GM18526 (cell line): Measurements from ENCODE around the gene RERG.

Source experiments
- POLR2A ChIP-seq: IDR thresholded peaks from 3 replicates; pipeline ENCODE4 v1.6.1; 2011; ENCODE audit not compliant: insufficient read length; ENCODE audit errors: extremely low read depth

RERG gene

DNA sequence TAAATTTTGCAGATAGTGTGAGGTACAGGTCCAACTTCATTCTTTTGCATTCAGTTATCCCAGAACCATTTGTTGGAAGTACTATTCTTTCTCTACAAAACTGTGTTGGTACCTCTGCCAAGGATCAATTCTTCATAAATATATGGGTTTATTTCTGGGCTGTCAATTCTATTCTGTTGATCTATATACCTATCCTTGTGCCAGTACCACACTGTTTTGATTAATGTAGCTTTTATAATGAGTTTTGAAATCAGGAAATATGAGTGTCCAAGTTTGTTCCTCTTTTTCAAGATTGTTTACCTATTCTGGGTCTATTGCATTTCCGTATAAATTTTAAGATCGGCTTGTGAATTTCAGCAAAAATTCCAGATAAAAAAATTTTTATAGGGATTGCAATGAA, 48.1 kb downstream of the RERG start:
- TF ChIP-seq POLR2A, result no peak

DNA sequence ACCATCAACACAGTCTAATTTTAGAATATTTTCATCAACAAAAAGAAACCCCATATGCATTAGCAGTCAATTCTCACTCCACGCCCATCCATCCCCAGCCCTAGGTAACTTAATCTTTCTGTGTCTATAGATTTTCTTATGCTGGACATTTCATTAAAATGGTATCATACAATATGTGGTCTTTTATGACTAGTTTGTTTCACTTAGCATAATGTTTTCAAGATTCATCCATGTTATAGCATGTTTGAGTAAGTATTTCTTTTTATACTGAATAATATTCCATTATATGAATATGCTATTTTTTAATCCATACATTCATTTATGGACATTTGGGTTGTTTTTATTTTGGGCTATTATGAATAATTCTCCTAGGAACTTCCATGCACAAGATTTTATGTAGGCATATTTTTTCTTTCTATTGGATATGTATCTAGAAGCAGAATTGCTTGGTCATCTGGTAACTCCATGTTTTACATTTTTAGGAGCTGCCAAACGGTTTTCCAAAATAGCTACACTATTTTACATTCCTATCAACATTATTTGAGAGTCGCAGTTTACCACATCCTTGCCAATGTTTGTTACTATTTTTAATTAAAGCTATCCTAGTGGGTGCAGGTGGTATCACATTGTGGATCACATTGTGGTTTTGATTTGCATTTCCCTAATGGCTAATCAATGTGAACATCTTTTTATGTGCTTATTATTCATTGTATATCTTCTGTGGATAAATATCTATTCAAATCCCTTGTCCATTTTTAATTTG, 49.0 kb downstream of the RERG start:
- no peak for TF ChIP-seq POLR2A

DNA sequence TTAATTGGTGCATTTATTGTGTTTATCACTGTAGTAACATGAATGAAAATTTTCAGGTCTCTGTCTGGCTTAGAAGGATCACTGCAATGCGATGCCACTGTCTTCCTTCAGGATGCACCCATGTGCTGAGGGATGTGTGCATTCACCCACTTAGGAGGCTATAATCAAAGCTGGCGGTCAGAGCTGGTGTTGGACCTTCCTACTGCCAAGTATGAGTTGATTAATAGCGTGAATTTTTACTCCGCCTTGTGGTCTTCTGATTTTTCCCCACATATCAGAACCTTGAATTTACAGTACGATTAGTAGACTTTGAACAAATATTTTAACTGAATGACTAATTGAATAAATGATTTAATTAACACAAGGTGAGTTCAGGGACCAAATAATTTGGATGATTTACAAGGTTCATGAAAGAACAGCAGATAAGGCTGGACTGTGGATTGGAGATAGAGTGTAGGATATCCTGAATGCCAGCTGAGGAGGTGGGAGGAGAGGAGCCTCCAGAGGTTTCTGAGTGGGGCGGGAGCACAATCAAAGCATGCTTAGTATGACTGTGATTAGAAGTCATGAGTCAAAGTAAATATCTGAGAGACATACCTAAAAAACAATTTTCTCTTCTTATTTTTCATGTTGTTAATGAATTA, 50.1 kb downstream of the RERG start:
- no peak for TF ChIP-seq POLR2A

DNA sequence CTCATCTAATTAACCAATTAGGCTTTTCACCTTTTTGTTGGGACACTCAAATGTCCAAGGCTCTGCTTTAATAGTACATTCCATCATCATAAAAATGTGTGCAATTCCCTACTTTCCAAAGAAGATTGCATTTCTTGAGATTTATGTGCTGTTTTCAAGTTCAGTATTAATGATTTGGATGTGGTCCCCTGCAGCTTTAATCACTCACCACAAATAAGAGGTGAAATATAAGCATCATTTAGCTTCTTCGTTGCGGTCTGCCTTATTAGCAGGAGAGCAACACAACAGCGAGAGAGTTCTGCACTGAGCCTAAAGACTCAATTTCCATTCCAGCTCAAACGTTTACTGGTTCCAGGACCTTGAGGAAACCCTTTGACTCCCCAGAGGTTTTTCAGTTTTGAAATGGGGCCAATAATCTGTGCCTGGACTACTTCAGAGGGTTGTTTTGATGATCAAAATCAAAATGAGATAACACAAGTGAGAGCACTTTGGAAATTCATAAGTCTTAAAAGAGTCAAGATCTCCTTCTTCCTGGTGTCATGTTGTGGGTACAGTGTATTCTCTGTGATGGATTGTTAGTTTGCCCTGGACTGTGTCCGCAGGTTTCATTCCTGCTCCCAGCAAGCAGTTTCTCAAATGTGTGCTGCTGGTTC, 53.1 kb downstream of the RERG start:
- TF ChIP-seq POLR2A, result no peak

DNA sequence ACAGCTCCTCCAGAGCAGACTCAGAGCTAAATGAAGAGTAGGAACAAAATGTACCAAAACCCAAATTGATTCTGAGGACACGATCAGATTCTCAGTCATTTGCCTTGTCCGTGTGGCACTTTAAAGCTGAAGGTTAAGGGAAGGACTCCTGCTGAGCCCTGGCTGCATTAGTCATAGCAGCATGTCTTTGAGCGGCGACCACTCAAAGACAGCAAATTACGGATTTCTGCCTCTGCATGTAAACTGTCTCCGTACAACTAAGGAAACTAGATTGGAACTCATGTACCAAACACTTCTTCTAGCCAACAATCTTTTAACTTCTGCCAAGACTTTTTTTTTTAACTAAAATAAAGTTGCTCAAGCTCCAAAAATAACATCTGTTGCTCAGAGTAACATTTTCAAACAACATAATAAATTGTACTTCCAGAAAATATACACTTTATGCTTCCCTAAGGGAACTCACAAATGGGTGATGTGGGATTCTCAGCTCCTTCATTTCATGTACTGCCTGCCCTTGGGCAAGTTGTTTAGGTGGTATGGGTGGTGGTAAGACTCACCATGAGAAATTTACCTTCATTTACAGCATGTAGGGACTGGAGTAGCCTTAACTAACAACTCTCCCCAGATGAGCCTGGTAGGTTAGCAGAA, 56.1 kb downstream of the RERG start:
- TF ChIP-seq POLR2A, result no peak

DNA sequence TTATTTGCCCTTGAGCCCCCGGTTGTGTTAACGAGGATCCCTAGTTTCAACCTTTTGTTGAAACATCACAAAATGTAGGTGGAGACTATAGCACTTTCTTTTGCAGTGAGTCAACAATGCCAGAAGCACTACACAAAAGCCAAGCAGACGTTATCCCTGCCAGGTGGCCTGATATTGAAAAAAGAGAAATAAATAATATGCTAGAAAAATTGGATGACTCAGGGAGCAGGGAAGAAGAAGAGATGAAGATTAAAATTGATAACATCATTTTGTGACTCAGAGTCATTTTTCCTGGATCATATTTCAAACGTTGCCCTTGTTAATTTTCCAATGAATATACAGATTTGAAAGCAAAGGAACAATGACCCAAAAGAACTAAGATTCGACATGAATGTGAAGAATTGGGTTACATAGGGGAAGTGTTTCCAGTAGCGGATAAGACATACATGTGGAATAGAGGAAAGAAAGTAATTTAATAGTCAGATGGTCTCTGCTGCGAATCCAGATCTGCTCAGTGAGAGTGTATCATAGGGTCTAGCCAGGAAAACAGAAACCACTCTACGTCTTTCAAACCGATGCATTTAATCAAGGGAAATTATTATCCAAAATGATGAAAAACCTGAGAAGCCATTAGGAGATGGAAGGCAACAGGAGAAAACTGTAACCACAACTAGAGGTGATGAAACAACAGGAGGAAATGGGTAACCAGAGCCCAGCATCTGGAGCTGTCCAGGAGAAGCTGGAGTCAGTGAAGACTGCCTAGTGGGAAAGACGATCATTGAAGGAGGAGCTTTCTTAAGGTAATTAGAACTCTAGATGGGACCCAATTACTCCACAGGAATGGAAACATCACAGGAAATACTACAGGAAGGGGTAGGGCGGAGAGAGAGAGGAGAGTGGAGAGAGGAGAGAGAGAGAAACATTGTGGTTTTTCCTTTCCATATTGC, 57.9 kb downstream of the RERG start:
- no peak for TF ChIP-seq POLR2A

DNA sequence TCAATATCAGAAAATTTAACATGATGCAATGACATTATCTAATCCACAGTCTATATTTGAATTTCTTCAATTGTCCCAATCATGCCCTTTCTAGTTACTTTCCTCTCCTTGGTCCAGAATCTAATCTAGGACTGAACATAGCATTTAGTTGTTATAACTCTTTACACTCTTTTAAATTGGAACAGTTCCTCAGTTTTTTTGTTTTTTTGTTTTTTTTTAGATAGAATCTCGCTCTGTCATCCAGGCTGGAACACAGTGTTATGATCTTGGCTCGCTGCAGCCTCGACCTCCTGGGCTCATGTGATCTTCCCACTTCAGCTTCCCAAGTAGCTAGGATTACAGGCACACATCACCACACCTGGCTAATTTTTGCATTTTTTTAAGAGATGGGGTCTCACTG, 63.1 kb downstream of the RERG start:
- TF ChIP-seq POLR2A, result no peak

DNA sequence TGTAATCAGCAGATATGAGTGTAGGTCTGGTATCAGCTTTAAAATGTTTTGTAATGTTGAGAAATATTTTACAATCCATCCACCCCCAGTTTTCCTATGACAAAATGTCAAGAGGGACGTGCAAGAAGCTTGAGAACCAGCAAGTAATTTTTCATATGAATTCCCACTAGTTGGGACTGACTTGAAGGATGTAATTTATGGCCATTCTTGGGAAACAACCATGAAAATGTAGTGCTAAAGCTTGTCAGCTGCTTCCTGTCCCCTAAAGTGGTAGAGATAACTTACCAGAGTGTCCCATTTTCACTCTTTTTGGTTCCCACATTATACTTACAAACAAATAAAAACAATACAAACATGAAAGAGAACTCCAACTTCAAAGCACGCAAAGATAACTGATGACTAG, 63.9 kb downstream of the RERG start:
- TF ChIP-seq POLR2A, result no peak

DNA sequence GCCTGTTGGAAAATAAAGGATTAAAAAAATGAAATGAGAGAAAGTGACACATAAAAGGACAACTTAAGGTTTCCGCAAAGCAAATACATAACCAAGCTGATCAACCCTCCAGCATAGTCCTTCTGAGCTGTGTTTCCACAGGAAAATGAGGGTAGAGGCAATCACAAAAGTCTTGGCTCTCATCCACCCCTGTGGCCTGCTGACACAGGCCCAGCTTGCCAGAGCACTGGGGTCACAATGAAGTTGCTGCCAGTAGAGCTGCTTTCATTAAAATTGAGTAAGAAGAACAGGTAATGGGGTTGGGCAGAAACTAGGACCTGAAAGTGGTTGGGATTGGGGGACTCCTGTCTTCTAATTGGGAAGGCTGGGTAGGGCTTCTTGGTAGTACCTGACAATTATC, 65.9 kb downstream of the RERG start:
- no peak for TF ChIP-seq POLR2A

DNA sequence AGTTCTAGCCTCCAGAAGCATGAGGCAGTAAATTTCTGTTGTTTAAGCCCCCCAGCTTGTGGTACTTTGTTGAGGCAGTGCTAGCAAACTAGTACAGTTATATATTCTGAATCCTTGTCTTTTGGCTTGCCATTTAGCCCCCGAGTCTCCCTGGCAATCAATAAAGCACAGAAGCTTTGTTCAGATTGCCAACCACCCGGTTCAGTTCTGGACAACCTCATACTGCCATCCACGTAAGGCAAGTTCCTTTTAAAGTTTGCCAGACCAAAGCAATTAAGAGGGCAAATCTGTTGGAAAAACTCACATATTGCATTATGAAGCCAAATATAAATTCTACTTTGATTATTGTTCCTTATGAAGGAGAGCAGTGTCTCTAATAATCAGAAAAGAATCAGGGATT, 67.1 kb downstream of the RERG start:
- TF ChIP-seq POLR2A, result no peak

DNA sequence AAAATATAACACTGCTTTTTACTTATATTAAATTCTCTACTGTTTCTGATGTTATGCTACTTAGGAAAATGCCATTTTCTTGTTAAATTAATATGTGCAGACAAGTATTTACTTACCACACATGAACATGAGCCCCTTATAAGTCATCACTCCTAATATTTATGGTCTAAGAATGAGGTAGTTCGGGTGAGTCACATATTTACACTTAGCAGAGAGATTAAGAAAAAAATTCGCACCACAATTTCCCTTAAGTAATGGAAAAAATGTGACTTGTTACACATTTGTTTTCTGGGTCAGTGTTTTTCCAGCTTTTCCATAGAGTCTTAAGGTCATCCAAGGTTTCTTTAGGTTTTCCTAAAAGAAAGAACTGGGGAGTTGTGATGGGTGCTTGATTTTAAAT, 68.3 kb downstream of the RERG start:
- no peak for TF ChIP-seq POLR2A

DNA sequence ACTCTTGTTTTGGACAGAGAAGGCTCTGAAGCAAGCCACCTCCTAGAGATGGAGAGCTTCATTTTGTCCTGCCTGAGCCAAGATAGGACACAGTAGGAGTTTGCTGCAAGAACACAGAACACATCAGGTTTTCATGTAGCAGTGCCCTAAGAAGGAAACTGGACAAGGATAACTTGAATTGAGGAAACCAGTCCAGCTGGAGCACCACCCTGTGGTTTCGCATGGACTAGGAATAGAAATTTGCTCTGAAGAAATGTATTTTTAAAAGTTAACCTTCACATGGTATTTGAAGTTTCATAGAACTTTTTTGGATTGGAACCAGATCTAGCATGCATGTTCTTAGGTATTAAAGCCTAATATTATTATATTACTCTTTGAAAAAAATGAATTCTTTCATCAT, 68.8 kb downstream of the RERG start:
- no peak for TF ChIP-seq POLR2A

DNA sequence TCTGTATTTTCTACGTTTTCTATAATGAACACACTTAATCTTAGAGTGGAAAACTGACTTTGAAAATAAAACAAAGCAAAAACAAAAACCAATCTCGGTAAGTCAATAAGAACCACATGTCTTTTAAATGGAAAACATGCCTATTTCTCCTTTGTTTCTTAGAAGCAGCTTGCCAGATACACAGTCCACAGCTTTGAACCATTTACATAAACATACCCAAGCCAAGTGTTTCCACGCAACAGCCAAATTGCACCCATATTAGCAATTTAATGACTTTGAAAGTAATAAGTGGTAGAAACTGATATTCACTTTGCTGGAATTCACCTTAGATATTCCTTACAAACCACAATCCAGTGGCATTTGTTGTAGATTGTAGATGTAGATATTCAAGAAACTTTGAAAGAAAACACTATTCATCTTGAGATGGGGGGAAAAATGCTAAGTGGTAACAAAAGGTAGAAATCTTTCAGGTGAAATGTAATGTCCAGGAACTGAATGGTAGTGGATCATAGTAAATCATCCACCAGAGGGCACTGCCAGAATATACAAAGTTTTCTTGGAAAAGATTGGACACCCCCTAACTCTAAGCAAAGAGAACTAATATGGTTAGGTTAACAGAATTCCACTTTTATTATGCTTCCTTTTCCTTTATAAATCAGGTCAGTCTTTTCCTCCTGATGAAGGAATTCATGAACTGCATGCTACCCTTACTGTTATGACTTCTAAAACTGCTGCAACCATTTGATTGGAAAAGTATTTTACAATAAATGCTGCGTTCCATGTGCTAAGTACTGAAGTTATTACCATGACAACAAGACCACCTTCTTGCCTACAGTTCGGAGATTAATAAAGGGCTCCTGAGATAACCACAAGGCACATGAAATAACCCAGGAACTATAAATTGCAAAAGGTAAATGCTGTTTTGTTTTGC, 69.8 kb downstream of the RERG start:
- no peak for TF ChIP-seq POLR2A

DNA sequence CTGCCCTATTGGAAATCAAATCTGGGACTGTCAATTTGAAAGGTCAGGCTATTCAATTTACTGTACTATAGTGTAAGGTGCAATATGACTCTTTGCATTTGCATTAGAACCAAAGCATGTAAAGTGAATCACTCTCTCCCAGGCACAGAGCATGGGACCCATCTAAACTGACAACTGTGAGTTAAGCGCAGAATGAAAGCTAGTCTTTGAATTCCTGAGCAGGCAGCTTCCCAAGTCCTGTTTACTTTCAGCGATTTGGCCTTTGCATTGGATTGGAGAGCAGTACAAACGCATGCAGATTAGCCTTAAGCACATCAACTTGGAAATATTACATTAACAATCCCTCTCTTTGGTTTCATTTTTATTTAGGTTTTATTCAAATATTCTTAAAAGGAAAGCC, 74.6 kb downstream of the RERG start:
- TF ChIP-seq POLR2A, result no peak
